GM18858 (cell line): ENCODE results near the gene SH2B3.
"Not testable (repeated sequence)": the region's sequence is repeated elsewhere in the genome, so short reads cannot be mapped to it uniquely, and the experiment has no call there.

Source experiments
- ATAC-seq: cut with Tn5 transposase; IDR thresholded peaks from one replicate; pipeline ENCODE4 v1.9.1; 2021; ENCODE audit not compliant: unreplicated experiment

The SH2B3 gene

GRCh38 chr12:111405859-111406473 lies at the start of gene SH2B3:
Gene SH2B3 (plus strand): TSS chr12:111405923. CDS start chr12:111418146, 12,223 bp downstream.
- no peak for ATAC-seq

GRCh38 chr12:111359231-111359913 lies 46.4 kb upstream of the SH2B3 start:
- no peak for ATAC-seq

- ATAC-seq = no peak
Measured at GRCh38 chr12:111359914-111360276, 45.8 kb upstream of the SH2B3 start.

- ATAC-seq = no peak
Measured at GRCh38 chr12:111360325-111360930, 45.3 kb upstream of the SH2B3 start.

GRCh38 chr12:111361073-111361716 lies 44.5 kb upstream of the SH2B3 start:
- no peak for ATAC-seq

GRCh38 chr12:111361717-111362576 lies 43.8 kb upstream of the SH2B3 start:
- ATAC-seq = no peak

- ATAC-seq = no peak
Measured at GRCh38 chr12:111362687-111363475, 42.8 kb upstream of the SH2B3 start.

GRCh38 chr12:111363578-111363977 lies 42.1 kb upstream of the SH2B3 start:
- no peak for ATAC-seq

- no peak for ATAC-seq
Measured at GRCh38 chr12:111366075-111366474, 39.6 kb upstream of the SH2B3 start.

- no peak for ATAC-seq
Measured at GRCh38 chr12:111366583-111366982, 39.1 kb upstream of the SH2B3 start.

GRCh38 chr12:111367661-111368221 lies 38.0 kb upstream of the SH2B3 start:
- ATAC-seq = no peak

GRCh38 chr12:111368291-111368787 lies 37.4 kb upstream of the SH2B3 start:
- ATAC-seq = no peak

- peak; percentile 55 for ATAC-seq
Measured at GRCh38 chr12:111368788-111369495, 36.8 kb upstream of the SH2B3 start, which contains the start of gene PHETA1. Gene PHETA1 (minus strand): TSS chr12:111369095. CDS start chr12:111363427, 5,668 bp downstream.

GRCh38 chr12:111369496-111370220 lies 36.1 kb upstream of the SH2B3 start:
- no peak for ATAC-seq

GRCh38 chr12:111373231-111373630 lies 32.5 kb upstream of the SH2B3 start:
- not testable (repeated sequence) for ATAC-seq

GRCh38 chr12:111377440-111377839 lies 28.3 kb upstream of the SH2B3 start:
- ATAC-seq = no peak

- ATAC-seq = no peak
Measured at GRCh38 chr12:111379942-111380554, 25.7 kb upstream of the SH2B3 start.

- no peak for ATAC-seq
Measured at GRCh38 chr12:111384596-111384995, 21.1 kb upstream of the SH2B3 start.
